Measurements from ENCODE around the gene STK4. TPM values are rescaled to one million over a fixed set of nuclear protein-coding genes. Genes with fewer than 3 reads are reported as not detected.
A peak's percentile ranks its signal among the peaks of the same experiment; 100 is the strongest.

STK4 gene
- total RNA-seq, 1 donor from 2014 or later = 245 TPM

GRCh38 chr20:44958276-44958675 lies 8.0 kb upstream of the STK4 start:
- CTCF ChIA-PET = interaction anchor here (1.0 kb wide), 1 partner anchor 813 kb away, joined by 3 read pairs; no protein-coding TSS in a partner anchor
- DNase-seq (no peak), ATAC-seq (ENCODE audit: low read depth) (no peak)
- intact Hi-C loops (cut with micrococcal nuclease) = no loop called here
- peaks cover 71% of the 10 kb centered on the region for H3K4me1 Mint-ChIP-seq
- peak overlapping the region; percentile 97 for H3K4me3 Mint-ChIP-seq
- POLR2A ChIA-PET = no interaction called here
- H3K27ac Mint-ChIP-seq = no peak overlapping the region
- H3K36me3 Mint-ChIP-seq (ENCODE audit: low read depth) = peaks cover 56% of the 10 kb centered on the region
- TF ChIP-seq CTCF (IDR thresholded peaks at IDR 0.05) = no peak
- H3K27me3 Mint-ChIP-seq = no peaks in the 10 kb centered on the region
- H3K9me3 Mint-ChIP-seq = no peaks in the 10 kb centered on the region

GRCh38 chr20:44959082-44959637 lies 7.2 kb upstream of the STK4 start:
- ATAC-seq (ENCODE audit: low read depth) = no peak
- no peak for DNase-seq
- H3K27ac Mint-ChIP-seq = peak overlapping the region; percentile 90
- H3K4me3 Mint-ChIP-seq = peak overlapping the region; percentile 97
- H3K36me3 Mint-ChIP-seq (ENCODE audit: low read depth) = peaks cover 47% of the 10 kb centered on the region
- ChIA-PET POLR2A (interaction anchor here (0.6 to 3.2 kb wide), 15 partner anchors 8 to 1222 kb away, joined by 3 to 28 read pairs (median 4); partner anchors contain the start of genes PABPC1L and YWHAB), CTCF (interaction anchor here (1.0 kb wide), 1 partner anchor 8 kb away, joined by 3 read pairs; no protein-coding TSS in a partner anchor)
- no peaks in the 10 kb centered on the region for H3K9me3 Mint-ChIP-seq
- no peaks in the 10 kb centered on the region for H3K27me3 Mint-ChIP-seq
- TF ChIP-seq CTCF (IDR thresholded peaks at IDR 0.05) = no peak
- peaks cover 71% of the 10 kb centered on the region for H3K4me1 Mint-ChIP-seq
- intact Hi-C loops (cut with micrococcal nuclease) = no loop called here

GRCh38 chr20:44959638-44960102 lies 6.6 kb upstream of the STK4 start:
- Mint-ChIP-seq H3K27ac (peak overlapping the region; percentile 90), H3K4me3 (peak overlapping the region; percentile 97), H3K9me3 (no peaks in the 10 kb centered on the region), H3K4me1 (peaks cover 71% of the 10 kb centered on the region), H3K27me3 (no peaks in the 10 kb centered on the region), H3K36me3 (ENCODE audit: low read depth) (peaks cover 43% of the 10 kb centered on the region)
- intact Hi-C loops (cut with micrococcal nuclease) = loop anchor here (1.0 to 2.0 kb wide), 3 partner anchors 11 to 69 kb away; no protein-coding TSS in a partner anchor
- CTCF ChIA-PET = interaction anchor here (0.6 to 1.0 kb wide), 2 partner anchors 8 to 60 kb away, joined by 3 read pairs; no protein-coding TSS in a partner anchor
- DNase-seq (no peak), ATAC-seq (ENCODE audit: low read depth) (peak; percentile 46)
- no peak for TF ChIP-seq CTCF (IDR thresholded peaks at IDR 0.05)
- POLR2A ChIA-PET = interaction anchor here (0.6 to 3.2 kb wide), 17 partner anchors 8 to 1222 kb away, joined by 3 to 28 read pairs (median 4); partner anchors contain the start of genes PABPC1L and YWHAB

GRCh38 chr20:44960103-44960852 lies 6.0 kb upstream of the STK4 start, which contains the start of gene TOMM34:
Gene TOMM34, minus strand, starts transcription at chr20:44960397. Its CDS starts 64 bp downstream, at chr20:44960333.
- H3K36me3 Mint-ChIP-seq (ENCODE audit: low read depth) = peaks cover 37% of the 10 kb centered on the region
- H3K9me3 Mint-ChIP-seq = no peaks in the 10 kb centered on the region
- peaks cover 67% of the 10 kb centered on the region for H3K4me1 Mint-ChIP-seq
- peak within 1 kb of the TSS; percentile 90 for H3K27ac Mint-ChIP-seq
- POLR2A ChIA-PET = interaction anchor here (0.6 to 3.2 kb wide), 17 partner anchors 8 to 1223 kb away, joined by 3 to 28 read pairs (median 4); partner anchors contain the start of genes PABPC1L and YWHAB
- intact Hi-C loops (cut with micrococcal nuclease) = loop anchor here (1.0 to 2.0 kb wide), 3 partner anchors 10 to 69 kb away; no protein-coding TSS in a partner anchor
- DNase-seq (peak; percentile 92), ATAC-seq (ENCODE audit: low read depth) (peak; percentile 94)
- TF ChIP-seq CTCF (IDR thresholded peaks at IDR 0.05) = no peak
- peak within 1 kb of the TSS; percentile 97 for H3K4me3 Mint-ChIP-seq
- no peaks in the 10 kb centered on the region for H3K27me3 Mint-ChIP-seq
- CTCF ChIA-PET = interaction anchor here (0.6 to 1.3 kb wide), 5 partner anchors 9 to 60 kb away, joined by 3 read pairs; no protein-coding TSS in a partner anchor

Data from activated B cell treated with CpG ODN at 0.5 μM for 24 hours (primary cell).